HL-60 (cell line): ENCODE results near the gene ATP8A2.

Source experiments
- DNase-seq, 2 experiments: peaks; one replicate each; pipeline ENCODE4 v3.0.0-alpha.2; 2010 to 2020; ENCODE audit warnings: low read depth in 1 of 2, low spot score in 1 of 2
- H3K27ac ChIP-seq: fragments of 250-450 bp; sonication (Bioruptor Pico); replicated peaks from 2 replicates; pipeline ENCODE4 v1.5.1; 2020; ENCODE audit warnings: mild to moderate bottlenecking, moderate library complexity
- H3K27me3 ChIP-seq: fragments of 250-450 bp; sonication (Bioruptor Pico); 2 replicates; pipeline ENCODE4 v1.5.1; 2021; ENCODE audit warnings: mild to moderate bottlenecking, moderate library complexity; ENCODE audit not compliant: insufficient read depth, poor library complexity, severe bottlenecking
- H3K4me3 ChIP-seq: replicated peaks from 2 replicates; pipeline ENCODE4 v1.5.1; 2011; ENCODE audit warnings: mild to moderate bottlenecking, control low read depth, low read length; ENCODE audit not compliant: insufficient read depth
- GABPA ChIP-seq: IDR thresholded peaks from 2 replicates; pipeline ENCODE4 v1.6.1; 2012; ENCODE audit warnings: low read depth
- POLR2AphosphoS5 ChIP-seq: IDR thresholded peaks from 2 replicates; pipeline ENCODE4 v1.6.1; 2012; ENCODE audit warnings: low read depth
- SPI1 ChIP-seq: IDR thresholded peaks from 2 replicates; pipeline ENCODE4 v1.6.1; 2012; ENCODE audit warnings: low read depth, mild to moderate bottlenecking, borderline replicate concordance
- TF ChIP-seq, protein P1 (sequence below): IDR thresholded peaks from one replicate; pipeline ENCODE4 v1.5.1; 2011; ENCODE audit warnings: low read length, control low read depth, inconsistent platforms; ENCODE audit not compliant: insufficient read depth
- TF ChIP-seq, protein P2 (sequence below): IDR thresholded peaks from 2 replicates; pipeline ENCODE4 v1.6.1; 2012; ENCODE audit warnings: low read depth; ENCODE audit not compliant: insufficient replicate concordance

Gene ATP8A2

DNA sequence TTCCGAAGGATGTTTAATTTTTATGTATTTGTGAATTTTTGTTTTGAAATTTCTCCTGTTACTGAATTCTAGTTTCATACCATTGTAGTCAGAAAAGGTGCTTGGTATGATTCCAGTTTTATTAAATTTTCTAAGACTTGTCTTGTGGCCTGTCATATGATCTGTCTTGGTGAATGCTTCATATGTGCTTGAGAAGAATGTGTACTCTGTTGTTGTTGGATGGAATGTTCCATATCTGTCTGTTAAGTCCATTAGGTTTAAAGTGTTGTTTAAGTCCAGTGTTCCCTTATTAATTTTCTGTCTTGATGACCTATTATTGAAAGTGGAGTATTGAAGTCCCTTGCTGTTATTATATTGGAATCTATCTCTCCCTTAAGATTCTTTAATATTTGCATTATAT, 273.9 kb downstream of the ATP8A2 start:
- no peak for DNase-seq
- Histone ChIP-seq H3K27me3 (no peaks in the 10 kb centered on the region), H3K27ac (no peak overlapping the region), H3K4me3 (no peak overlapping the region)
- TF ChIP-seq SPI1 (no peak), POLR2AphosphoS5 (no peak), GABPA (no peak)
- TF ChIP-seq, protein P1, sequence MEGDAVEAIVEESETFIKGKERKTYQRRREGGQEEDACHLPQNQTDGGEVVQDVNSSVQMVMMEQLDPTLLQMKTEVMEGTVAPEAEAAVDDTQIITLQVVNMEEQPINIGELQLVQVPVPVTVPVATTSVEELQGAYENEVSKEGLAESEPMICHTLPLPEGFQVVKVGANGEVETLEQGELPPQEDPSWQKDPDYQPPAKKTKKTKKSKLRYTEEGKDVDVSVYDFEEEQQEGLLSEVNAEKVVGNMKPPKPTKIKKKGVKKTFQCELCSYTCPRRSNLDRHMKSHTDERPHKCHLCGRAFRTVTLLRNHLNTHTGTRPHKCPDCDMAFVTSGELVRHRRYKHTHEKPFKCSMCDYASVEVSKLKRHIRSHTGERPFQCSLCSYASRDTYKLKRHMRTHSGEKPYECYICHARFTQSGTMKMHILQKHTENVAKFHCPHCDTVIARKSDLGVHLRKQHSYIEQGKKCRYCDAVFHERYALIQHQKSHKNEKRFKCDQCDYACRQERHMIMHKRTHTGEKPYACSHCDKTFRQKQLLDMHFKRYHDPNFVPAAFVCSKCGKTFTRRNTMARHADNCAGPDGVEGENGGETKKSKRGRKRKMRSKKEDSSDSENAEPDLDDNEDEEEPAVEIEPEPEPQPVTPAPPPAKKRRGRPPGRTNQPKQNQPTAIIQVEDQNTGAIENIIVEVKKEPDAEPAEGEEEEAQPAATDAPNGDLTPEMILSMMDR, result no peak
- TF ChIP-seq, protein P2, sequence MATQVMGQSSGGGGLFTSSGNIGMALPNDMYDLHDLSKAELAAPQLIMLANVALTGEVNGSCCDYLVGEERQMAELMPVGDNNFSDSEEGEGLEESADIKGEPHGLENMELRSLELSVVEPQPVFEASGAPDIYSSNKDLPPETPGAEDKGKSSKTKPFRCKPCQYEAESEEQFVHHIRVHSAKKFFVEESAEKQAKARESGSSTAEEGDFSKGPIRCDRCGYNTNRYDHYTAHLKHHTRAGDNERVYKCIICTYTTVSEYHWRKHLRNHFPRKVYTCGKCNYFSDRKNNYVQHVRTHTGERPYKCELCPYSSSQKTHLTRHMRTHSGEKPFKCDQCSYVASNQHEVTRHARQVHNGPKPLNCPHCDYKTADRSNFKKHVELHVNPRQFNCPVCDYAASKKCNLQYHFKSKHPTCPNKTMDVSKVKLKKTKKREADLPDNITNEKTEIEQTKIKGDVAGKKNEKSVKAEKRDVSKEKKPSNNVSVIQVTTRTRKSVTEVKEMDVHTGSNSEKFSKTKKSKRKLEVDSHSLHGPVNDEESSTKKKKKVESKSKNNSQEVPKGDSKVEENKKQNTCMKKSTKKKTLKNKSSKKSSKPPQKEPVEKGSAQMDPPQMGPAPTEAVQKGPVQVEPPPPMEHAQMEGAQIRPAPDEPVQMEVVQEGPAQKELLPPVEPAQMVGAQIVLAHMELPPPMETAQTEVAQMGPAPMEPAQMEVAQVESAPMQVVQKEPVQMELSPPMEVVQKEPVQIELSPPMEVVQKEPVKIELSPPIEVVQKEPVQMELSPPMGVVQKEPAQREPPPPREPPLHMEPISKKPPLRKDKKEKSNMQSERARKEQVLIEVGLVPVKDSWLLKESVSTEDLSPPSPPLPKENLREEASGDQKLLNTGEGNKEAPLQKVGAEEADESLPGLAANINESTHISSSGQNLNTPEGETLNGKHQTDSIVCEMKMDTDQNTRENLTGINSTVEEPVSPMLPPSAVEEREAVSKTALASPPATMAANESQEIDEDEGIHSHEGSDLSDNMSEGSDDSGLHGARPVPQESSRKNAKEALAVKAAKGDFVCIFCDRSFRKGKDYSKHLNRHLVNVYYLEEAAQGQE, result no peak

DNA sequence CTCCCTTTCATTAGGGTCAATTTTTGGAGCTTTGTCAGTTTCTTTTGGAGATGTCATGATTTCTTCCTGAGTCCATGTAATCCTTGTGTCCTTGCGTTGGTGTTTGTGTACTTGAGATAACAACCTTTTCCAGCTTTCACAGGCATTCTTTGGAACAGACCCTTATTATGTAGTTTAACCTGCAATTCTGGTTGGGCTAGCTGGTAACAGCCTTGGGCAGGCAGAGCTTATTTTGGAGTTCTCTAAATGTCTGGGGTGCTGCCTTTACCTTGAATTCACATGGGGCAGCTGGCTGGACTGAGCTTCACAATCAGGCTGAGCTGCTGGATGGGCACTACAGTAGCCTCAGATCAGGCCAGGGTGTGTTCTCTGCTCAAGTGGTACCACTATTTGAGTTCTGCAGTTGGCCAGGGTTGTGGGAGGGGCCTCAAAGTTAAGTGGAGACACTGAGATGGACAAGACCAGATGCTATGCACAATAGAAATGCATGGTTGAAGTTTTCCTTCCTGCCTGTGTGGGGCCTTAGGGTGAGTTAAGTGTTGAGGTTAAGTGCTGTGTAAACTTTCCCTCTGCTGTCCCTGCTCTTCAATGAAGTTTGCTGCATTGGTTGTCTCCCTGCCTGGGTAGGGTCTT, 277.3 kb downstream of the ATP8A2 start:
- no peak for DNase-seq
- H3K4me3 ChIP-seq, result no peak overlapping the region
- no peak overlapping the region for H3K27ac ChIP-seq
- H3K27me3 ChIP-seq, result no peaks in the 10 kb centered on the region
- TF ChIP-seq SPI1 (no peak), POLR2AphosphoS5 (no peak), GABPA (no peak)
- TF ChIP-seq, protein P1, result no peak
- TF ChIP-seq, protein P2, result no peak

DNA sequence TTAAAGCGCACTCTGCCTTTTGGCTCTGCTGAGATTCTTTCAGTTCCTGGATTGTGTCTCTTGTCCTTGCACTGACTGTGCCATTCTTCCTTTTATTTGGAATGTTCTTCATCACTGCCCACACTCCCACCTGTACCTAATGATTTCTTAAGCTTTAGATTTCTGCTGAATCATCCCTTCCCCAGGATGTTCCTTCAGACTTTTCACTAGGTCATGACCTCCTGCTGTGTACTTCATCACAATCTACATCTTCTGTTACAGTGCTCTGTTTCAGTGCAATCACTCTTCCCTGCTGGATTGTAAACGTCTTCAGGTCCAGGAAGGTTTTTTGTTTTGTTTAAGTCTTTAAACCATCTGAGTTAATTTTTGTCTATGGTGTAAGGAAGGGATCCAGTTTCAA, 281.0 kb downstream of the ATP8A2 start:
- H3K27ac ChIP-seq, result no peak overlapping the region
- no peak overlapping the region for H3K4me3 ChIP-seq
- no peak for TF ChIP-seq GABPA
- TF ChIP-seq, protein P2, result no peak
- TF ChIP-seq, protein P1, result no peak
- TF ChIP-seq SPI1, result no peak
- no peak for TF ChIP-seq POLR2AphosphoS5
- no peak for DNase-seq
- H3K27me3 ChIP-seq, result no peaks in the 10 kb centered on the region
